RWPE2 (cell line): ENCODE data around the gene HOXB6.

Experiments
- ATAC-seq: fragments of 200-7000 bp; cut with Tn5 transposase; 3 replicates; pipeline ENCODE4 v1.9.1; 2021; ENCODE audit warnings: low read depth
- DNase-seq: peaks from one replicate; pipeline ENCODE4 v3.0.0-alpha.2; 2020; ENCODE audit warnings: low spot score
- H3K27ac ChIP-seq: fragments of 450-650 bp; 2 replicates; pipeline ENCODE4 v1.5.1; 2017; ENCODE audit warnings: mild to moderate bottlenecking; ENCODE audit not compliant: poor library complexity, severe bottlenecking
- H3K27me3 ChIP-seq: fragments of 250-450 bp; sonication (Bioruptor Pico); 2 replicates; pipeline ENCODE4 v1.5.1; 2021; ENCODE audit warnings: mild to moderate bottlenecking, moderate library complexity; ENCODE audit not compliant: insufficient read depth, poor library complexity, severe bottlenecking
- H3K36me3 ChIP-seq: fragments of 250-450 bp; sonication (Bioruptor Pico); 2 replicates; pipeline ENCODE4 v1.5.1; 2020; ENCODE audit warnings: low read depth, mild to moderate bottlenecking, moderate library complexity
- H3K4me1 ChIP-seq: fragments of 250-450 bp; sonication (Bioruptor Pico); 2 replicates; pipeline ENCODE4 v1.5.1; 2021; ENCODE audit warnings: mild to moderate bottlenecking, moderate library complexity; ENCODE audit not compliant: insufficient read depth, poor library complexity, severe bottlenecking
- H3K4me3 ChIP-seq: fragments of 250-450 bp; sonication (Bioruptor Pico); 2 replicates; pipeline ENCODE4 v1.5.1; 2021; ENCODE audit warnings: mild to moderate bottlenecking, moderate library complexity; ENCODE audit not compliant: severe bottlenecking
- H3K9me3 ChIP-seq: fragments of 250-450 bp; sonication (Bioruptor Pico); 2 replicates; pipeline ENCODE4 v1.5.1; 2021; ENCODE audit warnings: mild to moderate bottlenecking, moderate library complexity; ENCODE audit not compliant: severe bottlenecking
- TF ChIP-seq, protein P1 (sequence below): fragments of 450-650 bp; IDR thresholded peaks from one replicate; pipeline ENCODE4 v1.5.1; 2017; ENCODE audit warnings: mild to moderate bottlenecking, moderate library complexity; ENCODE audit not compliant: poor library complexity, severe bottlenecking

Gene HOXB6

DNA sequence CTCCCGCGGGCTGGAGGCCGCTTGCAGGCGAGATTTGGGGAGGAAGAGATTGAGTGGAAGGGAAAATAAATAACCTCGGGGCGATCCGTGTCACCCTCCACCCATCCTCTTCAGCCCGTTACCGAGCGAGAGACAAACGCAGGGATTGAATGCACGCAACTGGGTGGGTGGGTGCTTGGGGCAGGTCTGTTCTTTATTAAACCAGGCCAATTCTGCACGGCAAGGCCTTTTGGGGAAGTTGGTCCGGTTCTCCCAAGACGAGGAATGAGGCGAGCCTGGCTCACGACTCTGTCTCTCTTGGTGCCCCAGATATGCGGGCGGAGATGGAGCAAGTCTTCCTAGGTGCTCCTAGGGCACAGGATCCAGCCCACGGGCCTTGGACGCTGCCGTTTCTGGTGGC lies 6.4 kb upstream of the HOXB6 start:
- H3K36me3 ChIP-seq: no peaks in the 10 kb centered on the region
- peak; percentile 11; the same call in 2 of the 3 replicates for ATAC-seq
- peak overlapping the region; percentile 66 for H3K27ac ChIP-seq
- H3K27me3 ChIP-seq: peaks cover 27% of the 10 kb centered on the region
- peak overlapping the region; percentile 55 for H3K4me3 ChIP-seq
- no peaks in the 10 kb centered on the region for H3K9me3 ChIP-seq
- H3K4me1 ChIP-seq: peaks cover 5% of the 10 kb centered on the region
- no peak for DNase-seq
- TF ChIP-seq, protein P1, sequence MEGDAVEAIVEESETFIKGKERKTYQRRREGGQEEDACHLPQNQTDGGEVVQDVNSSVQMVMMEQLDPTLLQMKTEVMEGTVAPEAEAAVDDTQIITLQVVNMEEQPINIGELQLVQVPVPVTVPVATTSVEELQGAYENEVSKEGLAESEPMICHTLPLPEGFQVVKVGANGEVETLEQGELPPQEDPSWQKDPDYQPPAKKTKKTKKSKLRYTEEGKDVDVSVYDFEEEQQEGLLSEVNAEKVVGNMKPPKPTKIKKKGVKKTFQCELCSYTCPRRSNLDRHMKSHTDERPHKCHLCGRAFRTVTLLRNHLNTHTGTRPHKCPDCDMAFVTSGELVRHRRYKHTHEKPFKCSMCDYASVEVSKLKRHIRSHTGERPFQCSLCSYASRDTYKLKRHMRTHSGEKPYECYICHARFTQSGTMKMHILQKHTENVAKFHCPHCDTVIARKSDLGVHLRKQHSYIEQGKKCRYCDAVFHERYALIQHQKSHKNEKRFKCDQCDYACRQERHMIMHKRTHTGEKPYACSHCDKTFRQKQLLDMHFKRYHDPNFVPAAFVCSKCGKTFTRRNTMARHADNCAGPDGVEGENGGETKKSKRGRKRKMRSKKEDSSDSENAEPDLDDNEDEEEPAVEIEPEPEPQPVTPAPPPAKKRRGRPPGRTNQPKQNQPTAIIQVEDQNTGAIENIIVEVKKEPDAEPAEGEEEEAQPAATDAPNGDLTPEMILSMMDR: no peak

- ATAC-seq: peak; percentile 39
- H3K27ac ChIP-seq: peak within 1 kb of the TSS; percentile 66
Measured at GRCh38 chr17:48610282-48611211, 5.8 kb upstream of the HOXB6 start, which contains the start of gene HOXB7. TSS of gene HOXB7 (minus strand) at chr17:48611017. CDS start at chr17:48610918, 99 bp downstream.

DNA sequence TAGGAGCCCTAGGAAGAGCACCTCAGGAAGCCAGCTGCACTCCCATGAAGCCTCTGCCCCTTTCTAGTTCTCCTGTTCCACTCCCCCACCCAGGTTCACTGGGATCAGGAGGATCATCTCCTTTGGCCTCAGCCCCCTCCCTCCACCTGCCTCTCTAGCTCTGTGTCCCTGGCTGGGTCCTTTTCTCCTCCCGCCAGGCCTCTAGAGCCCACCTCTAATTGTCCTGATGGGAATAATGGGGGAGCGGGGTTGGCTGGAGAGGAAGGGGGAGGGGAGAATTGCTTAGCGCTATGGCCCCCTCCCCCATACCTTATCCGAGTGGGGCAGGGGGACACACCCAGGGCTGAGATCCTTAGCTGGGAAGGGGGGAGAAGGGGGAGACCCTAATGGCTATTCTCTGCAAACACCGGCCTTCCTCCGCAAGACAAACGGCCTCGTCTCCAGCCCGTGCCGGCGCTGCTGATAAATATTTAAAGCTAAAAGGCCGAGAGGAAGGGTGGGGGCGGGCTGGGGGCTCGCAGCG lies 5.0 kb upstream of the HOXB6 start:
- Histone ChIP-seq H3K27ac (peak overlapping the region; percentile 66), H3K27me3 (peaks cover 13% of the 10 kb centered on the region), H3K9me3 (no peaks in the 10 kb centered on the region), H3K4me3 (peak overlapping the region; percentile 55), H3K4me1 (peaks cover 12% of the 10 kb centered on the region), H3K36me3 (no peaks in the 10 kb centered on the region)
- TF ChIP-seq, protein P1: no peak
- no peak for ATAC-seq
- no peak for DNase-seq

More at GRCh38 chr17:48610282-48611211, 5.8 kb upstream of the HOXB6 start, which contains the start of gene HOXB7:
- DNase-seq: no peak
- H3K36me3 ChIP-seq: no peaks in the 10 kb centered on the region
- peak within 1 kb of the TSS; percentile 55 for H3K4me3 ChIP-seq
- TF ChIP-seq, protein P1: no peak
- no peaks in the 10 kb centered on the region for H3K9me3 ChIP-seq
- H3K27me3 ChIP-seq: peaks cover 20% of the 10 kb centered on the region
- peaks cover 5% of the 10 kb centered on the region for H3K4me1 ChIP-seq

DNA sequence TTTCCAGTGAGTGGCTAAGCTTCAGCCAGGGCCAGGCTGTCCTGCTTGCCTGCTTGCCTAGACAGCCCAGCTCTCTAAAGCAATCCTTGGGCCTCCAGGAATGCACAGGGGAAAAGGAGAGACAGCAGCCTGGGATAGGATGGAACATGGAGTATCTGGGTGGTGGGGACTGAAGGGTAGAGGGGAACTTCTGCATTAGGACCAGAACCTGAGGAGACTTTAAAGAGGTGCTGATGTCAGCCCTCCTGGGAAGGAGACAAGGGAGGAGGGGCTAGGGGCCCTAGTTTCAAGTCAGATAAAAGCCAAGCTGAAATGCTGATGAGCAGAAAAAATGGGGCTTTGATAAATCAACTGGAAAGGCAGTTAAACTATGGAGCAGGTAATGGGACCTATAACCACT lies 4.2 kb upstream of the HOXB6 start:
- Histone ChIP-seq H3K4me1 (peaks cover 12% of the 10 kb centered on the region), H3K36me3 (no peaks in the 10 kb centered on the region), H3K27ac (no peak overlapping the region), H3K4me3 (no peak overlapping the region), H3K9me3 (no peaks in the 10 kb centered on the region), H3K27me3 (peaks cover 5% of the 10 kb centered on the region)
- TF ChIP-seq, protein P1: no peak
- ATAC-seq (no peak), DNase-seq (no peak)

DNA sequence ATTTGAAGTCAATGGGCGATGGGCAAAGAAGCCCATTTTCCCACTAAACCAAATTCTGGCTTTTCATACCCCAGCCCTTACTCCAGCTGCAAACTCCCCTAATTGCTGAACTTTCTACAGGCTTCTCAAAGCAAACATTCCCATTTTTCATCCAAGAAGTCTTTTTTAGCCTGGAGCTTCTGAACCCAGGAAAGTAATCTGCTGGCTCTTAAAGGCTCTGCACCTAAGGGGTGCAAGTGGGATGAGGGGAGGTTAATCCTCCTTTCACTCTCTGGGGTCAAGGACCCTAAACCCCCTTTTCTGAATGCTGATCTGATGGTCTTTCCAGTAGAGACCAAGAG lies 3.7 kb upstream of the HOXB6 start:
- TF ChIP-seq, protein P1: no peak
- DNase-seq (no peak), ATAC-seq (no peak)
- H3K9me3 ChIP-seq: no peaks in the 10 kb centered on the region
- no peaks in the 10 kb centered on the region for H3K27me3 ChIP-seq
- H3K4me1 ChIP-seq: peaks cover 12% of the 10 kb centered on the region
- H3K36me3 ChIP-seq: no peaks in the 10 kb centered on the region
- H3K4me3 ChIP-seq: no peak overlapping the region
- H3K27ac ChIP-seq: no peak overlapping the region
